Measurements from ENCODE around the gene BMPR1A. TPM values are rescaled to one million over a fixed set of nuclear protein-coding genes. Genes with fewer than 3 reads are reported as not detected.
"Not testable (repeated sequence)": the region's sequence is repeated elsewhere in the genome, so short reads cannot be mapped to it uniquely, and the experiment has no call there.

The BMPR1A gene
- total RNA-seq, 6 experiments from 2014 or later, result 41.9 to 50.5 (median 46.6) TPM

DNA sequence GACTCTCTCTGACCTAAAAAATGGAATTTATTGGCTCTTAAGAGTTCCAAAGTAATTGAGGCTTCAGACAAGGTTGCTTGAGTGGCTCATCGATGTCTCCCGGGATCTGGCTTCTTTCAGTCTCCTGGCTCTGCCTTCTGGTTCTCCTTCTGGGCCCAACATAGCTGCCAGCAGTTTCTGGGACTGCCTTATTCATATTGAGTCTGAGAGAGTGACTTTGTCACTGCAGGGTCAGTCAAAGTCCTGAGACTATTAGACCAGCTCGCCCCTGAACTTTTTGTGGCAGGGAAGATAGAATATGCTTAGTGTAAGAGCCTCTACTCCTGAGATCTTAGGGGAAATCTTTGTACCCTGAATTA lies 107.0 kb downstream of the BMPR1A start:
- no peak for DNase-seq
- Mint-ChIP-seq H3K27me3 (ENCODE audit: insufficient read depth) (peaks cover 2% of the 10 kb centered on the region), H3K36me3 (ENCODE audit: low read depth) (peaks cover 19% of the 10 kb centered on the region), H3K9me3 (no peaks in the 10 kb centered on the region), H3K4me3 (no peak overlapping the region), H3K27ac (no peak overlapping the region), H3K4me1 (ENCODE audit: low read depth) (peaks cover 48% of the 10 kb centered on the region)
- TF ChIP-seq, protein P1, sequence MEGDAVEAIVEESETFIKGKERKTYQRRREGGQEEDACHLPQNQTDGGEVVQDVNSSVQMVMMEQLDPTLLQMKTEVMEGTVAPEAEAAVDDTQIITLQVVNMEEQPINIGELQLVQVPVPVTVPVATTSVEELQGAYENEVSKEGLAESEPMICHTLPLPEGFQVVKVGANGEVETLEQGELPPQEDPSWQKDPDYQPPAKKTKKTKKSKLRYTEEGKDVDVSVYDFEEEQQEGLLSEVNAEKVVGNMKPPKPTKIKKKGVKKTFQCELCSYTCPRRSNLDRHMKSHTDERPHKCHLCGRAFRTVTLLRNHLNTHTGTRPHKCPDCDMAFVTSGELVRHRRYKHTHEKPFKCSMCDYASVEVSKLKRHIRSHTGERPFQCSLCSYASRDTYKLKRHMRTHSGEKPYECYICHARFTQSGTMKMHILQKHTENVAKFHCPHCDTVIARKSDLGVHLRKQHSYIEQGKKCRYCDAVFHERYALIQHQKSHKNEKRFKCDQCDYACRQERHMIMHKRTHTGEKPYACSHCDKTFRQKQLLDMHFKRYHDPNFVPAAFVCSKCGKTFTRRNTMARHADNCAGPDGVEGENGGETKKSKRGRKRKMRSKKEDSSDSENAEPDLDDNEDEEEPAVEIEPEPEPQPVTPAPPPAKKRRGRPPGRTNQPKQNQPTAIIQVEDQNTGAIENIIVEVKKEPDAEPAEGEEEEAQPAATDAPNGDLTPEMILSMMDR (IDR thresholded peaks at IDR 0.05), result no peak

GRCh38 chr10:86865011-86865811 lies 108.8 kb downstream of the BMPR1A start:
- H3K4me3 Mint-ChIP-seq, result not testable (repeated sequence)

GRCh38 chr10:86867149-86867548 lies 110.7 kb downstream of the BMPR1A start:
- no peak for DNase-seq
- Mint-ChIP-seq H3K27ac (no peak overlapping the region), H3K36me3 (ENCODE audit: low read depth) (peaks cover 26% of the 10 kb centered on the region), H3K9me3 (no peaks in the 10 kb centered on the region), H3K4me3 (no peak overlapping the region), H3K4me1 (ENCODE audit: low read depth) (peaks cover 48% of the 10 kb centered on the region), H3K27me3 (ENCODE audit: insufficient read depth) (peaks cover 2% of the 10 kb centered on the region)
- TF ChIP-seq, protein P1 (IDR thresholded peaks at IDR 0.05), result no peak

More at GRCh38 chr10:86865011-86865811, 108.8 kb downstream of the BMPR1A start:
- H3K9me3 Mint-ChIP-seq; DNase-seq; H3K27me3 Mint-ChIP-seq (ENCODE audit: insufficient read depth): not testable (repeated sequence)
- Mint-ChIP-seq H3K4me1 (ENCODE audit: low read depth) (peaks cover 44% of the 10 kb centered on the region), H3K36me3 (ENCODE audit: low read depth) (peaks cover 21% of the 10 kb centered on the region), H3K27ac (peak overlapping the region; percentile 10; the same call in 1 of the 2 replicates)

DNA sequence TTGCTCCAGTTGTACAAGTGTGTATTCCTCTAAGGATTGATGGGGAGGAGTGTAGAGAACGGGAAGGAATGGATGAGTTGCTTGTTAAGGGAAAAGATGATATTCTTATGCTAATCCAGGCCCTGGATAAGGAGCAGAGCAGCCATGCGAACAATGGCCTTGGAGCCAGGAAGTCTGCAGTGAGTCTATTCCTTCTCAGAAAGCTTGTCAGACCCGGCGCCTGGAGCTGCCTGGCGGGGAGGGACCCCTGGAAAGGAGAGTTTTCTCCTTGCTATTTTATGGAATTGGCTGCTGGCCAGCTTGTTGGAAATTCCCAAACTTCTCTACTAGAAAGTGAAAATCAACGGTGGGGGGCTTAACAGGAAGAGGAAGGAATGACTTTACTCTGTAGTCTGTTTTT lies 111.9 kb downstream of the BMPR1A start:
- H3K4me3 Mint-ChIP-seq, result peak overlapping the region; percentile 48; the same call in 1 of the 2 replicates
- H3K27me3 Mint-ChIP-seq (ENCODE audit: insufficient read depth), result peaks cover 2% of the 10 kb centered on the region; the same call in 1 of the 2 replicates
- peak overlapping the region; percentile 76; the same call in 1 of the 2 replicates for H3K27ac Mint-ChIP-seq
- TF ChIP-seq, protein P1 (IDR thresholded peaks at IDR 0.05), result no peak
- no peaks in the 10 kb centered on the region for H3K9me3 Mint-ChIP-seq
- H3K36me3 Mint-ChIP-seq (ENCODE audit: low read depth), result peaks cover 21% of the 10 kb centered on the region
- peaks cover 49% of the 10 kb centered on the region for H3K4me1 Mint-ChIP-seq (ENCODE audit: low read depth)
- no peak for DNase-seq

- Mint-ChIP-seq H3K9me3 (no peaks in the 10 kb centered on the region), H3K27me3 (ENCODE audit: insufficient read depth) (peaks cover 2% of the 10 kb centered on the region; the same call in 1 of the 2 replicates), H3K4me1 (ENCODE audit: low read depth) (peaks cover 32% of the 10 kb centered on the region), H3K36me3 (ENCODE audit: low read depth) (0 out of 2 replicates have a peak, but pooled peaks cover 10% of the 10 kb centered on the region), H3K4me3 (no peak overlapping the region), H3K27ac (no peak overlapping the region)
- TF ChIP-seq, protein P1 (IDR thresholded peaks at IDR 0.05), result no peak
- DNase-seq, result no peak
Measured at GRCh38 chr10:86870679-86871078, 114.3 kb downstream of the BMPR1A start.

DNA sequence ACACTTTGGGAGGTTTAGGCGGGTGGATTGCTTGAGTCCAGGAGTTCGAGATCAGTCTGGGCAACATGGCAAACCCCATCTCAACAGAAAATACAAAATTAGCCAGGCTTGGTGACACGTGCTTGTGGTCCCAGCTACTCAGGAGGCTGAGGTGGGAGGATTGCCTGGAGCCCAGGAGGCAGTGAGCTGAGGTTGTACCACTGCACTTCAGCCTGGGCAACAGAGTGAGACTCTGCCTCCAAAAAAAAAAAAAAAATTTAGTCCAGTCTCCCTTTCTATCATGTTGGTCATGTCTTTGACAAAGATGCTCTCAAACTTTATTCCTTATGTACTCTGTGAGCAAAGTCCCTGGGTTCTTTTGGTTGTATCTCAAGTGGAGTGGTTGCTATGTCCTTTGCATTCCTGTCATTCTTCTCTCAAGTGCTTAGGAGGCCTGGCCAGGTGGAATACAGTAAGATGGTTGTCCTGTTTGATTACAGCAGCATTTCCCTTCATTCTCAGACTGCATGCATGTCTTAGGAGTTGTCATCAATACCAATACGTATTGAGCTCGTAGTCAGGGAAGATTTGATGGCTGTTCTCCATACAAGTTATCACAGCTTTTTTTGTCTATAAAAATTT lies 115.3 kb downstream of the BMPR1A start:
- Mint-ChIP-seq H3K4me3 (no peak overlapping the region), H3K27me3 (ENCODE audit: insufficient read depth) (no peaks in the 10 kb centered on the region), H3K27ac (no peak overlapping the region), H3K36me3 (ENCODE audit: low read depth) (0 out of 2 replicates have a peak, but pooled peaks cover 10% of the 10 kb centered on the region), H3K9me3 (no peaks in the 10 kb centered on the region), H3K4me1 (ENCODE audit: low read depth) (peaks cover 29% of the 10 kb centered on the region)
- TF ChIP-seq, protein P1 (IDR thresholded peaks at IDR 0.05), result no peak
- DNase-seq, result no peak
